OCI-LY1 (cell line): ENCODE data around the gene S100A5.

Experiments used
- H2AFZ ChIP-seq: fragments of 200-600 bp; sonication (generic), shearing (Covaris generic); 2 replicates; pipeline ENCODE4 v1.6.0; 2014; ENCODE audit warnings: antibody characterized with exemption, mild to moderate bottlenecking, low read length
- H3F3A ChIP-seq: fragments of 200-600 bp; sonication (generic), shearing (Covaris generic); 2 replicates; pipeline ENCODE4 v1.6.0; 2014; ENCODE audit warnings: mild to moderate bottlenecking, antibody characterized with exemption, low read length, moderate library complexity; ENCODE audit not compliant: insufficient read depth
- H3K27ac ChIP-seq: fragments of 200-600 bp; sonication (generic); 2 replicates; pipeline ENCODE4 v1.5.1; 2014; ENCODE audit warnings: low read length, mixed run types, mild to moderate bottlenecking, low read depth; ENCODE audit not compliant: poor library complexity, severe bottlenecking
- H3K27me3 ChIP-seq: fragments of 200-600 bp; sonication (generic); 2 replicates; pipeline ENCODE4 v1.6.0; 2014; ENCODE audit warnings: antibody characterized with exemption, mild to moderate bottlenecking, low read length, moderate library complexity; ENCODE audit not compliant: insufficient read depth
- H3K36me3 ChIP-seq: fragments of 200-600 bp; sonication (generic); 2 replicates; pipeline ENCODE4 v1.6.1; 2014; ENCODE audit warnings: mild to moderate bottlenecking, antibody characterized with exemption, low read length, moderate library complexity, mixed read lengths; ENCODE audit not compliant: insufficient read depth
- H3K4me1 ChIP-seq: fragments of 200-600 bp; sonication (generic); 2 replicates; pipeline ENCODE4 v1.5.1; 2014; ENCODE audit warnings: mild to moderate bottlenecking, low read length, moderate library complexity; ENCODE audit not compliant: insufficient read depth, severe bottlenecking
- H3K4me2 ChIP-seq: fragments of 200-600 bp; sonication (generic), shearing (Covaris generic); 2 replicates; pipeline ENCODE4 v1.6.1; 2014; ENCODE audit warnings: low read length
- H3K4me3 ChIP-seq: fragments of 200-600 bp; sonication (generic); 2 replicates; pipeline ENCODE4 v1.5.1; 2014; ENCODE audit warnings: low read length, low read depth, mild to moderate bottlenecking, mixed read lengths; ENCODE audit not compliant: poor library complexity, severe bottlenecking
- H3K79me2 ChIP-seq: fragments of 200-600 bp; shearing (Covaris generic); 2 replicates; pipeline ENCODE4 v1.6.1; 2016; ENCODE audit warnings: mixed run types, low read length, mixed read lengths; ENCODE audit not compliant: insufficient read depth
- H3K9ac ChIP-seq: fragments of 200-600 bp; sonication (generic), shearing (Covaris generic); 2 replicates; pipeline ENCODE4 v1.6.1; 2014; ENCODE audit warnings: mild to moderate bottlenecking, low read length, mixed read lengths
- H3K9me2 ChIP-seq: fragments of 200-600 bp; sonication (generic), shearing (Covaris generic); 2 replicates; pipeline ENCODE4 v1.6.1; 2014; ENCODE audit warnings: low read depth, mild to moderate bottlenecking, low read length, mixed read lengths
- H3K9me3 ChIP-seq: fragments of 200-600 bp; shearing (Covaris generic); 2 replicates; pipeline ENCODE4 v1.6.1; 2014; ENCODE audit warnings: low read length, mixed read lengths
- H4K20me1 ChIP-seq: fragments of 200-600 bp; sonication (generic), shearing (Covaris generic); 2 replicates; pipeline ENCODE4 v1.6.0; 2016; ENCODE audit warnings: mild to moderate bottlenecking, low read length; ENCODE audit not compliant: insufficient read depth
- EZH2 ChIP-seq: fragments of 200-600 bp; sonication (generic), shearing (Covaris generic); IDR thresholded peaks from 2 replicates; pipeline ENCODE4 v1.8.0; 2017; ENCODE audit warnings: borderline replicate concordance, mixed run types, mild to moderate bottlenecking, antibody characterized with exemption, low read length, moderate library complexity, mixed read lengths
- TF ChIP-seq, protein P1 (sequence below): fragments of 200-600 bp; sonication (generic), shearing (Covaris generic); IDR thresholded peaks from 2 replicates; pipeline ENCODE4 v1.5.1; 2017; ENCODE audit warnings: mild to moderate bottlenecking, antibody characterized with exemption, low read length, moderate library complexity, mixed read lengths

Gene S100A5

DNA sequence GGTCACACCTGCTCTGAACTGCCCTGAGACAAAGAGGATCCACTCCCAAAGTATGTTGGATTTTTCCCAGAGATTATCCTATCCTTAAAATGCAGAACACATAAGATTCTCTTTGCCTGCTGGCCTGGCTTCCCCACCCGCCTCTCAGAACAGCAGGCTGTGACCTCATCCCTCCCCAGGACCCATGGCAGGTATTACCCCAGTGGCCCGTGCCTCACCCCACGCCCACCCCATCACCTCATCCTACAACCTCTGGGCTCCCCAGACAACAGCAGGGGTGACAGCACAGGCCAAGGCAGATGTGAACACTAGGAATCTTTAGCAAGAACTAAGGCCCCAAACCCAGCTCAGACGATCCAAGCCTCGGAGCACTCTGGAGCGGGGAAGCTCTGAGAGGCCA, 45.2 kb downstream of the S100A5 start:
- no peak overlapping the region for H2AFZ ChIP-seq

GRCh38 chr1:153494976-153495535, 45.7 kb downstream of the S100A5 start:
- no peak overlapping the region for H3K4me2 ChIP-seq

More for the DNA sequence above, 45.2 kb downstream of the S100A5 start:
- no peaks in the 10 kb centered on the region for H3K4me1 ChIP-seq
- no peaks in the 10 kb centered on the region for H3K9me2 ChIP-seq
- H3K27ac ChIP-seq = no peak overlapping the region
- H3K4me3 ChIP-seq = no peak overlapping the region
- H3K9ac ChIP-seq = no peak overlapping the region
- TF ChIP-seq EZH2 = no peak
- TF ChIP-seq, protein P1, sequence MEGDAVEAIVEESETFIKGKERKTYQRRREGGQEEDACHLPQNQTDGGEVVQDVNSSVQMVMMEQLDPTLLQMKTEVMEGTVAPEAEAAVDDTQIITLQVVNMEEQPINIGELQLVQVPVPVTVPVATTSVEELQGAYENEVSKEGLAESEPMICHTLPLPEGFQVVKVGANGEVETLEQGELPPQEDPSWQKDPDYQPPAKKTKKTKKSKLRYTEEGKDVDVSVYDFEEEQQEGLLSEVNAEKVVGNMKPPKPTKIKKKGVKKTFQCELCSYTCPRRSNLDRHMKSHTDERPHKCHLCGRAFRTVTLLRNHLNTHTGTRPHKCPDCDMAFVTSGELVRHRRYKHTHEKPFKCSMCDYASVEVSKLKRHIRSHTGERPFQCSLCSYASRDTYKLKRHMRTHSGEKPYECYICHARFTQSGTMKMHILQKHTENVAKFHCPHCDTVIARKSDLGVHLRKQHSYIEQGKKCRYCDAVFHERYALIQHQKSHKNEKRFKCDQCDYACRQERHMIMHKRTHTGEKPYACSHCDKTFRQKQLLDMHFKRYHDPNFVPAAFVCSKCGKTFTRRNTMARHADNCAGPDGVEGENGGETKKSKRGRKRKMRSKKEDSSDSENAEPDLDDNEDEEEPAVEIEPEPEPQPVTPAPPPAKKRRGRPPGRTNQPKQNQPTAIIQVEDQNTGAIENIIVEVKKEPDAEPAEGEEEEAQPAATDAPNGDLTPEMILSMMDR = no peak
- H4K20me1 ChIP-seq = no peaks in the 10 kb centered on the region
- no peak overlapping the region for H3K4me2 ChIP-seq
- no peaks in the 10 kb centered on the region for H3F3A ChIP-seq
- no peaks in the 10 kb centered on the region for H3K9me3 ChIP-seq
- no peaks in the 10 kb centered on the region for H3K79me2 ChIP-seq
- H3K27me3 ChIP-seq = no peaks in the 10 kb centered on the region
- no peaks in the 10 kb centered on the region for H3K36me3 ChIP-seq

DNA sequence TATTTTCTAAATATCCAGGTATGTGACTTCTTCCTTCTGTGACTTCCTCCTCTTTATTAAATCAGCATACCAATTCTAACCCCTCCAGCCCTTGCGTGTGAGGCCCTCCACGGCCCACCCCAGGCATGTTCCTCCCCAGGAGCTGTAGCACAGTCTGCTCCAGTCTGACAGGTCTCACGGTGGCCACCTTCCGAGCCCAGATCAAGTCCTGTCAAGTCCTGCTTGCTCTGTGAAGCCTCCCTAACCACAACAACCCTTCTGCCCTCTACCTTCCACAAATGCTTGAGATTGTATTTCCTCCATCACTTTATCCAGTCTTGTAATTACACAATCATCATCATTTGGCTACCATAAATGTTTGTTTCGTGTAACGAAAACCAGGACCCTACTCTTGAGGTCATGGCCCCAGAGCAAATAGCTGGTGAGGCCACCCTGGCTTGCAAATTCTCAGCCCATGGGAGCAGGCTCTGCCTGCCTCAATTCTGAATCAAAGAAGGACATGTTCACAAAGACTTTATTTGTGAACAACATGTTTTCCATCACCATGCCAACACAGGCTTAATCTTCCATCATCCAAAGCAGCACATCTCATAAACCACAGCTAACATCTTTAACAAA, 47.3 kb downstream of the S100A5 start:
- H2AFZ ChIP-seq = no peak overlapping the region

More at GRCh38 chr1:153494976-153495535, 45.7 kb downstream of the S100A5 start:
- Histone ChIP-seq H3K36me3 (no peaks in the 10 kb centered on the region), H2AFZ (no peak overlapping the region), H3K27me3 (no peaks in the 10 kb centered on the region), H3K79me2 (no peaks in the 10 kb centered on the region), H3K4me3 (no peak overlapping the region), H3K27ac (no peak overlapping the region), H4K20me1 (no peaks in the 10 kb centered on the region), H3F3A (no peaks in the 10 kb centered on the region), H3K9ac (no peak overlapping the region), H3K9me3 (no peaks in the 10 kb centered on the region), H3K4me1 (no peaks in the 10 kb centered on the region), H3K9me2 (no peaks in the 10 kb centered on the region)
- TF ChIP-seq, protein P1 = peak; percentile 94
- TF ChIP-seq EZH2 = no peak

More for the DNA sequence above, 47.3 kb downstream of the S100A5 start:
- Histone ChIP-seq H3F3A (no peaks in the 10 kb centered on the region), H3K36me3 (no peaks in the 10 kb centered on the region), H3K27ac (no peak overlapping the region), H3K9ac (no peak overlapping the region), H3K27me3 (no peaks in the 10 kb centered on the region; the same call in 1 of the 2 replicates), H3K79me2 (no peaks in the 10 kb centered on the region), H4K20me1 (no peaks in the 10 kb centered on the region), H3K4me2 (no peak overlapping the region), H3K4me3 (no peak overlapping the region), H3K9me3 (no peaks in the 10 kb centered on the region), H3K9me2 (no peaks in the 10 kb centered on the region), H3K4me1 (no peaks in the 10 kb centered on the region)
- TF ChIP-seq EZH2 = no peak
- TF ChIP-seq, protein P1 = no peak
